Fibroblast of lung (primary cell): ENCODE data around the gene ATP5F1E. TPM values are rescaled to one million over a fixed set of nuclear protein-coding genes. Genes with fewer than 3 reads are reported as not detected.

ENCODE experiments used
- DNase-seq, 2 donors: peaks; one replicate each; pipeline versions ENCODE4 v3.0.0 to v3.0.0-alpha.2; 2010; ENCODE audit warnings: low read depth in 2 of 2
- H2AFZ ChIP-seq: 2 replicates; pipeline ENCODE4 v1.5.1; 2012; ENCODE audit warnings: low read length, control low read depth, inconsistent platforms
- H3K27ac ChIP-seq: 2 replicates; pipeline ENCODE4 v1.5.1; 2011; ENCODE audit warnings: low read length, control low read depth; ENCODE audit not compliant: insufficient read depth
- H3K27me3 ChIP-seq: 2 replicates; pipeline ENCODE4 v1.5.1; 2011; ENCODE audit warnings: mild to moderate bottlenecking, low read length; ENCODE audit not compliant: control insufficient read depth, insufficient read depth
- H3K36me3 ChIP-seq: 2 replicates; pipeline ENCODE4 v1.5.1; 2011; ENCODE audit warnings: low read length; ENCODE audit not compliant: control insufficient read depth, insufficient read depth
- H3K4me1 ChIP-seq: 2 replicates; pipeline ENCODE4 v1.5.1; 2011; ENCODE audit warnings: low read length; ENCODE audit not compliant: control insufficient read depth, insufficient read depth; ENCODE audit errors: extremely low read depth
- H3K4me2 ChIP-seq: 2 replicates; pipeline ENCODE4 v1.5.1; 2011; ENCODE audit warnings: low read length, control low read depth; ENCODE audit not compliant: insufficient read depth; ENCODE audit errors: extremely low read depth
- H3K4me3 ChIP-seq, 4 experiments: fragments of 200-600 bp in 1 of 4; sonication (generic) in 1 of 4; replicated peaks in 1 of 4; 2 replicates each; pipeline ENCODE4 v1.5.1; 2011 to 2016; ENCODE audit warnings: low read length in 4 of 4, low read depth in 3 of 4, mild to moderate bottlenecking in 3 of 4, control low read depth in 2 of 4, inconsistent platforms in 1 of 4, mixed read lengths in 1 of 4; ENCODE audit not compliant: insufficient read depth in 1 of 4; ENCODE audit errors: control extremely low read depth in 1 of 4
- H3K79me2 ChIP-seq: 2 replicates; pipeline ENCODE4 v1.5.1; 2012; ENCODE audit warnings: mild to moderate bottlenecking, low read length, inconsistent platforms; ENCODE audit not compliant: control insufficient read depth, insufficient read depth
- H3K9ac ChIP-seq: 2 replicates; pipeline ENCODE4 v1.5.1; 2011; ENCODE audit warnings: mild to moderate bottlenecking, low read length, control low read depth; ENCODE audit not compliant: insufficient read depth
- H3K9me3 ChIP-seq: 2 replicates; pipeline ENCODE4 v1.5.1; 2012; ENCODE audit warnings: low read depth, low read length; ENCODE audit not compliant: control insufficient read depth, insufficient read depth
- H4K20me1 ChIP-seq: 2 replicates; pipeline ENCODE4 v1.5.1; 2011; ENCODE audit warnings: low read length; ENCODE audit not compliant: control insufficient read depth, insufficient read depth; ENCODE audit errors: extremely low read depth
- EZH2 ChIP-seq: IDR thresholded peaks from 2 replicates; pipeline ENCODE4 v1.5.1; 2012; ENCODE audit warnings: low read length, control low read depth, mild to moderate bottlenecking; ENCODE audit errors: missing control alignments
- polyA plus RNA-seq, 2 donors: library from polyadenylated mRNA; depleted of rRNA in 1 of 2; stranded (reverse) in 1 of 2; unstranded in 1 of 2; fragments of >200 nt; gene quantifications; 2 replicates each; pipeline ENCODE4 v1.2.1, GENCODE V29; 2011 to 2012; ENCODE audit warnings: missing spikeins in 1 of 2
- total RNA-seq: library from RNA; depleted of rRNA; stranded (reverse); fragments of >200 nt; gene quantifications from 2 replicates; pipeline ENCODE4 v1.2.1, GENCODE V29; 2014
- TF ChIP-seq, protein P1 (sequence below), 2 donors: IDR thresholded peaks in 1 of 2; conservative IDR thresholded peaks in 1 of 2; 1 replicate in 1 of 2; 2 replicates in 1 of 2; pipeline ENCODE4 v1.5.1; 2011 to 2012; ENCODE audit warnings: low read length in 2 of 2, control low read depth in 1 of 2, inconsistent platforms in 1 of 2, low read depth in 1 of 2, mild to moderate bottlenecking in 1 of 2

ATP5F1E gene
- total and polyA plus RNA-seq, 2 donors (not counting 1 experiment from before 2014, with no cell fraction given), result 37.8 to 56.5 TPM

DNA sequence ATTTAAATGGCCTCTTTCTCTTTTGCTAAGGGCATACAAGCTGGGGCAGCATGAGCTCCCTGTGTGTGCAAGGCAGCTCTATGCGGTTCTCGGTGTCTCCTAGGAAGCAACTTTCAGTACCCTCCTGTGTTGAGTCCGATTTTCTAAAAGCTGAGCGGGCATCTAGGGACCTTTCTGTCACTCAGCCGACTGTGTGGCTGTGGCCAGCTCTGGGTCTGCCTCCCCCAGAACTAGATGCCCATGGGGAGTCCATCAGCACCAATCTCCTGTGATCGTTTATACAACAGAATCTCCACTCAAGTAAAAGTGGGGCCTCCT lies 43.6 kb downstream of the ATP5F1E start:
- no peak overlapping the region for H2AFZ ChIP-seq
- no peak overlapping the region for H3K27ac ChIP-seq
- no peaks in the 10 kb centered on the region for H4K20me1 ChIP-seq
- TF ChIP-seq, protein P1, sequence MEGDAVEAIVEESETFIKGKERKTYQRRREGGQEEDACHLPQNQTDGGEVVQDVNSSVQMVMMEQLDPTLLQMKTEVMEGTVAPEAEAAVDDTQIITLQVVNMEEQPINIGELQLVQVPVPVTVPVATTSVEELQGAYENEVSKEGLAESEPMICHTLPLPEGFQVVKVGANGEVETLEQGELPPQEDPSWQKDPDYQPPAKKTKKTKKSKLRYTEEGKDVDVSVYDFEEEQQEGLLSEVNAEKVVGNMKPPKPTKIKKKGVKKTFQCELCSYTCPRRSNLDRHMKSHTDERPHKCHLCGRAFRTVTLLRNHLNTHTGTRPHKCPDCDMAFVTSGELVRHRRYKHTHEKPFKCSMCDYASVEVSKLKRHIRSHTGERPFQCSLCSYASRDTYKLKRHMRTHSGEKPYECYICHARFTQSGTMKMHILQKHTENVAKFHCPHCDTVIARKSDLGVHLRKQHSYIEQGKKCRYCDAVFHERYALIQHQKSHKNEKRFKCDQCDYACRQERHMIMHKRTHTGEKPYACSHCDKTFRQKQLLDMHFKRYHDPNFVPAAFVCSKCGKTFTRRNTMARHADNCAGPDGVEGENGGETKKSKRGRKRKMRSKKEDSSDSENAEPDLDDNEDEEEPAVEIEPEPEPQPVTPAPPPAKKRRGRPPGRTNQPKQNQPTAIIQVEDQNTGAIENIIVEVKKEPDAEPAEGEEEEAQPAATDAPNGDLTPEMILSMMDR (conservative IDR thresholded peaks at IDR 0.05 in 1 of 2, IDR thresholded peaks at IDR 0.05 in 1 of 2; ENCODE audit: low read depth in 1 of 2, low read length in 2 of 2), result no peak
- no peak for TF ChIP-seq EZH2
- H3K4me1 ChIP-seq, result peaks cover under 1% of the 10 kb centered on the region
- H3K4me2 ChIP-seq, result no peak overlapping the region
- peaks cover 19% of the 10 kb centered on the region for H3K79me2 ChIP-seq
- H3K9ac ChIP-seq, result no peak overlapping the region
- H3K4me3 ChIP-seq, result no peak overlapping the region
- DNase-seq, result no peak
- H3K36me3 ChIP-seq, result peaks cover 16% of the 10 kb centered on the region
- no peaks in the 10 kb centered on the region for H3K9me3 ChIP-seq
- no peaks in the 10 kb centered on the region for H3K27me3 ChIP-seq

DNA sequence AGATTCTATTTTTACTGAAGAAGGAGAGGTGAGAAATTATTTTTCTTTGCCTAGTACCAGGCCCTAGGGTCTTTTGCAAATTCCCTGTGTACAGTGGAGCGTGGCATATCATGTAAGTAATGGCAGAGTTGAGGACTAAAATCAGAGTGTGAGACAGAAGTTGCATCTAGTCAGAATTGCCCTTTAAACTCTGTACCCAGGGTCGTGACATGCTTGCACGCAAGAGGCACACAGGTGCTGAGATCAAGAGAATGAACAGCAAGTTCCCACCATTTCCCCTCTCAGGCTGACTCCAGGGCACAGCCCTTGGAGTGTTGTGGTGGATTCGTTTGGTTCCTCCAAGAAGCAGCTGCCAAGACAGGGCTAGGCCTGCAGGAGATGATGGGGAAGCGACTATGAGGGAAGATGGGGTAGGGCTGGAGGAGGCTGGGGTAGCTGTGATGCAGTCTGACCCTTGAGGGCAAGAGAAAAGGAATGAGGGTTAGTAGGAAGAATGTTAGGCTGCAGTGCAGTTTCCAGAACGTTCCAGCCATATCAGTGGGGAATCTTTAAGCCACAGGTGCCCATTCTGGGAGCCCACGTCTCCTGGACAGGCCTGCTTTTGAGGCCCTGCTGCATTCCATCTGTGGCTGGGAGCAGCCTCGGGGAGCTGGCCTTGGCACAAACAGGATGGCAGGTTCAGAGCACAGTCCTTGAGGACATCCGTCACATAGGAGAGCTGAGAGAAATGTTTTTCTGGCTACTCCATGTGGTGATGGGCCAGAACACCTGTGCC lies 44.2 kb downstream of the ATP5F1E start:
- H3K36me3 ChIP-seq, result peaks cover 14% of the 10 kb centered on the region
- no peak overlapping the region for H3K4me3 ChIP-seq
- no peak for DNase-seq
- no peaks in the 10 kb centered on the region for H4K20me1 ChIP-seq
- TF ChIP-seq, protein P1 (conservative IDR thresholded peaks at IDR 0.05 in 1 of 2, IDR thresholded peaks at IDR 0.05 in 1 of 2; ENCODE audit: low read depth in 1 of 2, low read length in 2 of 2), result no peak
- TF ChIP-seq EZH2, result no peak
- no peak overlapping the region for H3K27ac ChIP-seq
- H3K79me2 ChIP-seq, result peaks cover 21% of the 10 kb centered on the region
- H3K4me2 ChIP-seq, result no peak overlapping the region
- H3K9ac ChIP-seq, result no peak overlapping the region
- no peaks in the 10 kb centered on the region for H3K9me3 ChIP-seq
- H2AFZ ChIP-seq, result no peak overlapping the region
- H3K27me3 ChIP-seq, result no peaks in the 10 kb centered on the region
- H3K4me1 ChIP-seq, result no peaks in the 10 kb centered on the region

DNA sequence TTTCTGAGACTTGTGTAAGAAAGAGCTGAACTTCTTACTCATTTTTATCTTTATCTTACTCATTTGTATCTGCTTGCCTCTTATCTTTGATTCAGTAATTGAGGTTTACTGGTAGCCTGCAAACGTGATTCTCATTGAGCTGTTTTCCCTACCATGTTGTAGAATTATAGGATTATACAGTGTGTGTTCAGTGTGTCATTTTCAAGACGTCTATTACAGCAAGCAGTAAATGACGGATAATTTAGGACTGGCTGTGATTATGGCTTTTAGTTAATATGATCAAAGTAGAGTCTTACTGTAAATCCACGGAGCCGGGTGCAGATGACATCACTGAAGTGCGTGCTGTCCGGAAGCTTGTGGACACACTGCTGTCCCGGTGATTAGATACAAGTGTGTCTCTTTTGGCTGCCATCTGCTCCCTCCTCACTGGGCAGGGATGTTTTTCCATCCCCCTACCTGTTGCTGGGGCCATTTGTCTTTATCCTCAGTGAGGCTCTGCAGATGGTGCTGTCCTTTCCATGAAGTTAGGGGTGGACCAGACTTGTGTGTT lies 45.1 kb downstream of the ATP5F1E start:
- DNase-seq, result no peak
- Histone ChIP-seq H3K9me3 (no peaks in the 10 kb centered on the region), H3K4me1 (no peaks in the 10 kb centered on the region), H2AFZ (no peak overlapping the region), H3K4me2 (no peak overlapping the region), H3K9ac (no peak overlapping the region), H3K4me3 (no peak overlapping the region), H3K27me3 (no peaks in the 10 kb centered on the region), H3K79me2 (peaks cover 31% of the 10 kb centered on the region), H3K27ac (no peak overlapping the region), H4K20me1 (no peaks in the 10 kb centered on the region), H3K36me3 (peaks cover 14% of the 10 kb centered on the region)
- TF ChIP-seq, protein P1 (conservative IDR thresholded peaks at IDR 0.05 in 1 of 2, IDR thresholded peaks at IDR 0.05 in 1 of 2; ENCODE audit: low read depth in 1 of 2, low read length in 2 of 2), result no peak
- TF ChIP-seq EZH2, result no peak
